Fibroblast of the aortic adventitia (primary cell): Measurements from ENCODE around the gene PTGR2. TPM values are rescaled to one million over a fixed set of nuclear protein-coding genes. Genes with fewer than 3 reads are reported as not detected.
"Not testable (repeated sequence)": the region's sequence is repeated elsewhere in the genome, so short reads cannot be mapped to it uniquely, and the experiment has no call there.

ENCODE experiments used
- DNase-seq: peaks from one replicate; pipeline ENCODE4 v3.0.0-alpha.2; 2010; ENCODE audit warnings: low read depth
- H3K4me3 ChIP-seq: 2 replicates; pipeline ENCODE4 v1.5.1; 2011; ENCODE audit warnings: low read depth, mild to moderate bottlenecking, control low read depth, low read length, moderate library complexity
- total RNA-seq: library from RNA; depleted of rRNA; stranded (reverse); fragments of >200 nt; gene quantifications from 2 replicates; pipeline ENCODE4 v1.2.3, GENCODE V29; 2012; ENCODE audit warnings: low replicate concordance
- TF ChIP-seq, protein P1 (sequence below): IDR thresholded peaks from 2 replicates; pipeline ENCODE4 v1.5.1; 2011; ENCODE audit warnings: mild to moderate bottlenecking, low read length, control low read depth, inconsistent platforms; ENCODE audit not compliant: insufficient read depth

Gene PTGR2
- total RNA-seq, 1 donor, result 9.3 TPM

DNA sequence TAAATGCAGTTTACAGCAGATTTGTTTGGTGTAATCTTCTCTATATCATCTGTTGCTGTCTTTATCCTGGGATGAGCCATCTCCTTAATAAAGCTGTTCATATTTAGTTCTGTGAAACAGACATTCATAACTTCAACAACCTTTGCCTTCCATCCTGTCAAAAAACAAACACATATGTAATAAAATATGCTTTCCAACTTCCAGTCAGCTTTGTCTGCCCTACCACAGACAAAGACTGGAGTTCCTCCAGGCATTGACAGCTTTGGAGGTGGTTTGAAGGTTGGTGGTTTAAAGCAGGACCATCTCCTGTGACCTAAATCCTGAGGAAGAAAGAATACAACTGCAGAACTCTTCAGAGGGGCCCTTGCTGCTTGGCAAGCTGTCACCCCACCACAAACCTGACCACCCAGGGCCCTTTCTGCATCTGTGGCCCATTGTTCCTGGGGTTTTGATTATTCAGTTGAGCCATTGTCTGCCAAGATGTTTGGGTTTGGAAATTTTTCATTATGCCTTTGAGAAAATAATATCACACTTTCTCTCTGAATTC lies 28.2 kb upstream of the PTGR2 start:
- TF ChIP-seq, protein P1, sequence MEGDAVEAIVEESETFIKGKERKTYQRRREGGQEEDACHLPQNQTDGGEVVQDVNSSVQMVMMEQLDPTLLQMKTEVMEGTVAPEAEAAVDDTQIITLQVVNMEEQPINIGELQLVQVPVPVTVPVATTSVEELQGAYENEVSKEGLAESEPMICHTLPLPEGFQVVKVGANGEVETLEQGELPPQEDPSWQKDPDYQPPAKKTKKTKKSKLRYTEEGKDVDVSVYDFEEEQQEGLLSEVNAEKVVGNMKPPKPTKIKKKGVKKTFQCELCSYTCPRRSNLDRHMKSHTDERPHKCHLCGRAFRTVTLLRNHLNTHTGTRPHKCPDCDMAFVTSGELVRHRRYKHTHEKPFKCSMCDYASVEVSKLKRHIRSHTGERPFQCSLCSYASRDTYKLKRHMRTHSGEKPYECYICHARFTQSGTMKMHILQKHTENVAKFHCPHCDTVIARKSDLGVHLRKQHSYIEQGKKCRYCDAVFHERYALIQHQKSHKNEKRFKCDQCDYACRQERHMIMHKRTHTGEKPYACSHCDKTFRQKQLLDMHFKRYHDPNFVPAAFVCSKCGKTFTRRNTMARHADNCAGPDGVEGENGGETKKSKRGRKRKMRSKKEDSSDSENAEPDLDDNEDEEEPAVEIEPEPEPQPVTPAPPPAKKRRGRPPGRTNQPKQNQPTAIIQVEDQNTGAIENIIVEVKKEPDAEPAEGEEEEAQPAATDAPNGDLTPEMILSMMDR, result no peak
- H3K4me3 ChIP-seq, result no peak overlapping the region

DNA sequence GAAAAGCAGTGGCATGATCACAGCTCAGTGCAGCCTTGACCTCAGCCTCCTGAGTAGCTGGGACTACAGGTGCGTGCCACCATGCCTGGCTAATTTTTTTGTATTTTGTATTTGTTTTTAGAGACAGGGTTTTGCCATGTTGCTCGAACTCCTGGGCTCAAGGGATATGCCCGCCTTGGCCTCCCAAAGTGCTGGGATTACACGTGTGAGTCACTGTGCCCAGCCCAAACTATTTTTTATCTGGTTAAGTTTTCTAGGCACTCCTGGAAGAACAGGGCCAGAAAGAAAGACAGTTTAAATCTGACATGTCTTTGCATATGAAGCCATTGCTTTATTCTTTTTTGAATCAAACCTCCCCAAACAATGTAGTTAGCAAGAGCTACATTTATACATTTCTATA lies 27.5 kb upstream of the PTGR2 start:
- no peak for DNase-seq
- TF ChIP-seq, protein P1, result no peak

More for the DNA sequence above, 28.2 kb upstream of the PTGR2 start:
- no peak for DNase-seq

GRCh38 chr14:73824536-73824935 lies 27.1 kb upstream of the PTGR2 start:
- DNase-seq, result no peak
- TF ChIP-seq, protein P1, result no peak
- no peak overlapping the region for H3K4me3 ChIP-seq

More for the DNA sequence above, 27.5 kb upstream of the PTGR2 start:
- no peak overlapping the region for H3K4me3 ChIP-seq

DNA sequence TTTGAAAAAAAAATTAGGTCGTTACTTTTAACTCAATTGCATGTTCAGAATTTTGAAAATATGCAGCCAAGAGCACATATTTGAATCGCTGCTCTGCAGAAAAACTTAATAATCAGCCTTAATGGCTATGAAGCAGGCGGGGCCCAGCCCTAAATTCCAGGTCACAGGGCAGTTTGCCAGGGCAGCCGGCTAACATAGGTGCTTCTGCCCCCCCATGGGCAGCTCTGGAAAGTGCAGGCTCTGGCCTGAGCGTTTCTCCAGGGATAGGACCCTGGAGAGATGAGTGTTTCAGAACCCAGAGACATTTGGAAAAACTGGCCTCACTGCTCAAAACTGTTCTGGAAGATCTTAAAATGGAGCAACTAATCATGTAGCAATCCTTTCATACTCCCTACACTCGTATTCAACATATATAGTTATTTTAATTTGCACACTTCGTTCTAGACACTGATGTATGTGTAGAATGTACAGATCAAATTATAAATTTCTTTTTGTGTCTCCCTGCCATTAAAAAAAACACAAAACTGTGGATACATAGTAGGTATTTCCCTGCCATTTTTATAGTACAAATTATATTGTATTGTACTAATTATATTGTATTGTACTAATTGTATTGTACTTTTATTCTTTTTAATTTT lies 26.0 kb upstream of the PTGR2 start:
- H3K4me3 ChIP-seq, result no peak overlapping the region
- TF ChIP-seq, protein P1, result peak; percentile 93
- peak; percentile 92 for DNase-seq

DNA sequence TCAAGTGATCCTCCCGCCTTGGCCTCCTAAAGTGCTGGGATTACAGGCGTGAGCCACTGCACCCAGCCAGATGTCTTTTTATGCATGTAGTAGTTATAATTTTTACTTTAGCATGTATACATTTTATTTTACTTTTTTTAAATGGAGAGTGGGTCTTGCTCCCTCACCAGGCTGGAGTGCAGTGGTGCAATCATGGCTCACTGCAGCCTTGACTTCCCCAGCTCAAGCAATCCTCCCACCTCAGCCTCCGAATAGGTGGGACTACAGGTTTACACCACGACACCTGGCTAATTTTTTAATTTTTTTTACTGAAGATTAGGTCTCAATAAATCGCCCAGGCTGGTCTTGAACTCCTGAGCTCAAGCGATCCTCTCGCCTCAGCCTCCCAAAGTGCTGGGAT lies 24.4 kb upstream of the PTGR2 start:
- H3K4me3 ChIP-seq, DNase-seq: not testable (repeated sequence)
- TF ChIP-seq, protein P1, result peak; percentile 39

DNA sequence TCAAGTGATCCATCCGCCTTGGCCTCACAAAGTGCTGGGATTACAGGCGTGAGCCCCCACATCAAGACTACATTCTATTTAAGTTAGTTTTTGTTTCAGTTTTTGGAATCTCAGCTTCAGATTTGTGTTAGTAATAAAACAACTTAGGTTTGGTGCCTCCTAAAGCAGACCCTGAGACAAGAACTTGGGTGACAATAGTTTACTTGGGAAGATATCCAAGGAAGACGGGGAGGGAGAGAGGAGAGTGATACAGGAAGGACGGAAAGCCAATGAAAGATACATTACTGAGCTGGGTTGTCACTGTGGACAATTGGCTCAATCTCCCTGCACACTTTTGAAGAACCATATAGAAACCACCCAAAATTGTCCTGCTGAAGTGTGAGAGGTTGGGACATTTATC lies 22.6 kb upstream of the PTGR2 start:
- TF ChIP-seq, protein P1, result no peak
- no peak for DNase-seq
- no peak overlapping the region for H3K4me3 ChIP-seq
